Dedifferentiated amniotic fluid mesenchymal stem cell (primary cell): ENCODE results near the gene MYL2.

Source experiments
- DNase-seq: peaks from one replicate; pipeline ENCODE4 v3.0.0-alpha.2; 2016; ENCODE audit errors: extremely low spot score

Gene MYL2

DNA sequence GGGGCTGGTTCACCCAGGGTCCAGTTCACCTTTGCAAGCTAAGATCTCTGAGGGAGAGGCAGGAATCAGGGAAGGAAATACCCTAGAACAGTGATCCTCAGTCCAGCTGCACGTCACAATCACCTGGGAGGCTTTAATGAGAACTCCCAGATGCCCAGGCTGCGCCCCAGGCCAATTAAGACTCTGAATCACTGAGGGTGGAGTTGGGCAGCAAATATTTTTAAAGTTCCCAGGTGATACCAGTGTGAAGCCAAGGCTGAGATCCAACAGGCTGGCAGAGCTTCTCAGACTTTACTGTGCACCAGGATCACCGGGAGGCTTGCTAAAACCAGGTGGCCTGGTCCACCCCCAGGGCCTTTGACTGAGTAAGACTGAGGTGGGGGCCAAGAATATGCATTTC lies 23.8 kb downstream of the MYL2 start:
- DNase-seq = no peak

GRCh38 chr12:110893956-110894355 lies 26.4 kb downstream of the MYL2 start:
- no peak for DNase-seq

GRCh38 chr12:110889361-110889760 lies 31.0 kb downstream of the MYL2 start:
- no peak for DNase-seq

DNA sequence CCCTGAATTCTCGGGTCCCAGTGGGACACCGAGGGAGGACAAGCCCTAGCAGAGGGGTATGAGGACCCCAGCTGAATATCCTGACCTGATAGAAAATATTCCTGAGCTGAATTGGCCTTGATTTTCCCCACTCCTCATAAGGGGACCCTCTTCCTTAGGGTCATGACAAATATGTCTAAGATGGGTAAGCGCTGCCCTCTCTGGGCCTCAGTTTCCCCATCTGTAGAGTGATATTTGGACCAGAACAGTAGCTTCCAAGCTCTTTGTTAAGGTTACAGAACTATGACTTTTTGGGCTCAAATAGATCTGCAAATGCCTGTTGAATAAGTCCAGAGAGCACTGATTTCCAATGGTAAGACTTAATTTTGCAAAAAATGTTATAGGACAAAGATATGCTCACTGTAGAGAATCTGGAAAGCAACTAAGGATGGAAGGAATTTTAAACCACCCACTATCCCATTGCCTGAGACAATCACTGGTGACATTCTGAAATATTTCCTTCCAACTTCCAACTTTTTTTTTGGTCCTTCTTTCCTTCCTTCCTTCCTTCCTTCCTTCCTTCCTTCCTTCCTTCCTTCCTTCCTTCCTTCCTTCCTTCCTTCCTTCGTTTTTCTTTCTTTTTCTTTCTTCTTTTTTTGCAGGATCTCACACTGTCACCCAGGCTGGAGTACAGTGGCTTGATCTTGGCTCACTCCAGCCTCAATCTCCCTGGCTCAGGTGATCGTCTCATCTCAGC lies 32.0 kb downstream of the MYL2 start:
- no peak for DNase-seq

DNA sequence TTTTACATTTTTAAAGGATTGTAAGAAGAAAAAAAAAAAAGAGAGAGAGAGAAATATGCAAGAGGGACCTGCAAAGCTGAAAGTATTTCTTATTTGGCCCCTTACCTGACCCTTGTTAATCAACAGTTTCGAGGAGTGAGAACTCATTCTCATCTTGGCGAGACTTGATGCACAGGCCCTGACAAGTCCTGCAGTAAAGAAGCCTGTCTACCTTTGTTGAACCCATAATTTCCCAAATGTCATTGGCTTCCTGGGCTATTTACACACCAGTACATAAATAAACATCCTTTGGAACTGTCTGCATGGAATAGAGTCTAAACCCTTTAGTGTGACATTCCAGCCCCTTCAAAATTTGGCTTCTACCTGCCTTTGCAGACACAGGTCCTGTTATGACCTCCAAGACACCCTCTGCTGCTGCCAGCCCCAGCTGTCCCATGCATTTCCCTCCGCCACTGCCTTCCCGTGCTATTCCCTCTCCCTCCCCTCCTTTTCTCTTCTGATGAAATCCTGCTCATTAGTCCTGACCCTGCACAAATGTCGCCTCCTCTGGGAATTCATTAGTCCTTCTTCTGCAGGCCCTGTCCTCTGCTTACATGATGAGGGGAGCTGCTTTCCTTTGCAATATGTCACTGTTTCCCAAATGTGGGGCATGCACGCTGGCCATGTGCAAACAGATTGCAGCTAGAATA lies 35.1 kb downstream of the MYL2 start:
- no peak for DNase-seq

GRCh38 chr12:110883251-110883650 lies 37.1 kb downstream of the MYL2 start:
- no peak for DNase-seq

DNA sequence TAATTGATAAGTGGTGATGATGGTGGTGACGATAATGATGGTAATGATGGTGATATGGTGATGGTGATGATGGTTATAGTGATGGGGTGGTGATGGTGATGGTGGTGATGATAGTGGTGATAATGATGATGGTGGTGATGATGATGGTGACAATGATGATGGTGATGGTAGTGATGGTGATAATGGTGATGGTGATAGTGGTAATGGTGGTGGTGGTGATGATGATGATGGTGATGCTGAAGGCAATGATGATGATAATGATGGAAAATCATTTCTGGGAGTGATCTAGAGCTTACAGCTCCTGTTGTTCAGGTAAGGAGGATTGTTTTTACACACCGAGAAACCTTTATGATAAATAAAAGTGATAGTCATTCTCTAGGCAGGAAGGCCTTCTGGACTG lies 39.7 kb downstream of the MYL2 start:
- no peak for DNase-seq

DNA sequence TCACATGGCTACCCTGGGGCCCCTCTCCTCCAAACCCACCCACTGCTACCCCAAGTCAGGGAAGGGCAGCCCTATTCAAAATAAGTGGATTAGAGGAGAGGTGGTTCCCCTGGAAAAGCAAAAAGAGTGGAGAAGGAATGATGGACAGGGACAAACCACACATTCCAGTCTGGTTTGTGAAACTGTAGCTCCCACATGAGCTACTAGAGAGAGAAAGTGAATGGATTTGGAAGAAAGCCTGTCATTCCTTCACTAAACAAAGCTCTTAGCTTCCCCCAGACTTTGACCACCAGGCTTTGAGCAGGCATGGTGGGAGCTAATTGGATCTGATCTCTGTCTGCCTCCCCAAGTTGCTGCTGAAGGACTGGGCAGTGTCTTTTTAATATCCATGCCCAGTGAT lies 45.6 kb downstream of the MYL2 start:
- no peak for DNase-seq

DNA sequence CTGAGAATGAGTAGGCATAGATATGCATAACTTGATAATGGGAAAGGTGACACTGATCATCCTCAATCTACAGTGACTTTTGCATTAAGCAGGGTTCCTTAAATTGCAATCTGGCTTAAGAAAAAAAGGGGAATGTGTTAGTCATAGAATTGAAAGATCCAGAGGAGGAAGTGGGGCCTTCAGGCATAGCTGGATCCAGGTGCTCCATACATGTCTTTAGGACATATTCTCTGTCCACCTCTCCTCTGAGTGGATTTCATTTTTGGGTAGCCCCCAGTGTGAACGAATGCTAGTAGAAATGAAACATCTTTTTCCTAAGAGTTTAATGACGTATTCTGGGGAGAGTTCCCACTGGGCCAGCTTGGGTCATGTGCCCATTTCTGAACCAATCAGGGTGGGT lies 46.0 kb downstream of the MYL2 start:
- DNase-seq = no peak

- no peak for DNase-seq
Observed at GRCh38 chr12:110872100-110872499, 48.3 kb downstream of the MYL2 start.

DNA sequence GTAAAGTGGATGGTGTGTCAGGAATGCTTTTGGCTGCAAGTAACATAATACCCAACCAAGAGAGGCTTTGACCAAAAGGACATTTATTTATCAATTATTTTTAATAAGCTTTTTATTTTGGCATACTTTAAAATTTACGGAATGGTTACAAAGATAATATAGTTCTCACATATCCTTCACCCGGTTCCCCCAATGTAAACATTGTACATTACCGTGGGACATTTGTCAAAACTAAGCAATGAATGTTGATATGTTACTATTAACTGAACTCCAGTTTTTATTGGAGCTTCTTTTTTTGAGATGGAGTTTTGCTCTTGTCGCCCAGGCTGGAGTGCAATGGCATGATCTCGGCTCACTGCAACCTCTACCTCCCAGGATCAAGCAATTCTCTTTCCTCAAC lies 50.6 kb downstream of the MYL2 start:
- no peak for DNase-seq

GRCh38 chr12:110869026-110869425 lies 51.4 kb downstream of the MYL2 start:
- DNase-seq = no peak

DNA sequence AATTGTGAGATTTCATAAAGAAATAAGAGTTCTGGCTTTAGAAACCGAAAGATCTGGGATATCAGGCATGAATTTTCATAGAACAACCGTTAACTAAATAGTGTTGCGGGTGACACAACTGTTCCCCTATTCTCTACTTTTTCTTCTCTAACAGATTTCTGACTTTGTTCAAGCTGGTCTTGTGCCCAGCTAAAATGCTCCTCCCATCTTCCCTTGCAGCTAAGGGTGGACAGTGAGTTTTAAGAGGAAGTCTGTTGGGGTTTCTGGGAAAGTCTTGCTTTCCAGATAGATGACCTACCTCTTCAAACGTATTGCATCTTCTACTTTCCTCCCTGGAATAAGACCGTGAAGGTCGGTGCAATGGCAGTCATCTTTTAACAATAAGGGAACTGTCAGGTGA lies 54.9 kb downstream of the MYL2 start:
- DNase-seq = no peak

GRCh38 chr12:110863161-110863560 lies 57.2 kb downstream of the MYL2 start:
- DNase-seq = no peak

DNA sequence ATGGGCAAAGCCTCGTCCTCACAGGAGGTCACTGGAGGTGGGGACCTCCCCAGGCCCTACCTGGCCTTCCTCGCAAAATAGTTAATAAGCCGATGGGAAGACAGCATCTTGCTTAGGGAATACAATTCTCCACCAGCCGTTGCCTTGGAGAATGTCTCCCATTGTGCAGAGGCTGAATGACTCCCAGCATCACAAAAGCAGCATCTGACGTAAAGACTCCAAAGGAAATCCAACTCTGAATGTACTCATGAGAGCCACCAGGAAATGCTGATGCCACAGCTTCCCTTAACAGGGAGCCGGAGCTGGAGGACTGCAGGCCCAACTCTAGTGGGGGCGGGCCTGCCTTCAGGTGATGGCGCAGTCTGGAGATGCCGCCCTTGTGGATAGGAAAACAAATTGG lies 58.0 kb downstream of the MYL2 start:
- no peak for DNase-seq

DNA sequence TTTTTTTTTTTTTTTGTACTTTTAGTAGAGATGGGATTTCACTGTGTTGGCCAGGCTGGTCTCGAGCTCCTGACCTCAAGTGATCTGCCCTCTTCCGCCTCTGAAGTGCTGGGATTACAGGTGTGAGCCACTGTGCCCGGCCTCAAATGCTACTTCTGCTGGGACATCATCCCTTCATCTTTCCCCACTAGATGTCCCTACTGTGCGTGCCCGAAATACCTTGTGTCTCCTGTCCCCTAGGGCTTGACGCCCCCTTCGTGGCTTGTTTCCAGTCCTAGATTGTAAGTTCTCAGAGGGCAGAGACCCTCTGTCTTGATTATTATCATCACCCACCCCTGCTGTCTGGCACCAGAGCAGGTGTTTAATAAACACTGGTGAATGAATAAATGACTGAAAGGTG lies 58.6 kb downstream of the MYL2 start:
- DNase-seq = no peak
